K562 (cell line): ENCODE data around the gene HMCN2. TPM values are rescaled to one million over a fixed set of nuclear protein-coding genes. Genes with fewer than 3 reads are reported as not detected.

Experiments used
- ATAC-seq: fragments of 200-7000 bp; cut with Tn5 transposase; 3 replicates; pipeline ENCODE4 v1.9.1; 2020; ENCODE audit warnings: moderate library complexity
- BruUV-seq: library from RNA; stranded (reverse); fragments of 400-500 nt; replicated peaks from 2 replicates; lab custom pipeline; 2021; lab: Mats Ljungman, UMichigan
- CTCF ChIA-PET: fragments of 300-600 bp; formaldehyde crosslinking; extraction: SDS; loops from one replicate; lab custom pipeline; 2021; ENCODE audit warnings: low intra/inter-chr PET ratio; lab: Yijun Ruan, JAX
- POLR2A ChIA-PET: fragments of 300-600, 350-650 bp; sonication (Branson Sonifier 250); formaldehyde crosslinking; extraction: SDS; loops from one replicate; lab custom pipeline; 2021; ENCODE audit warnings: antibody characterized with exemption, inconsistent platforms; lab: Yijun Ruan, JAX
- DNase-seq, 4 experiments: peaks; one replicate each; pipeline versions ENCODE4 v3.0.0 to v3.0.0-alpha.2; 2011 to 2018; ENCODE audit warnings: low spot score in 3 of 4, mixed read lengths in 3 of 4; ENCODE audit errors: extremely low read depth in 1 of 4
- FAIRE-seq: peaks from 2 replicates; lab custom pipeline; 2011; peaks lifted over from hg19 to GRCh38; lab: Jason Lieb, UNC
- H2AFZ ChIP-seq: 2 replicates; pipeline ENCODE4 v1.6.0; 2011; ENCODE audit warnings: low read depth, low read length, control low read depth, inconsistent platforms
- H3K27ac ChIP-seq: fragments of 200-600 bp; 3 replicates; pipeline ENCODE4 v1.8.0; 2011; ENCODE audit warnings: low read depth, mild to moderate bottlenecking, control low read depth, inconsistent platforms, low read length, moderate library complexity, mixed read lengths; ENCODE audit errors: extremely low read depth
- H3K27me3 ChIP-seq, 2 experiments: fragments of 300-600 bp in 1 of 2; 2 replicates in 1 of 2; 3 replicates in 1 of 2; pipeline versions ENCODE4 v1.6.0 to v1.8.0; 2011; ENCODE audit warnings: inconsistent platforms in 2 of 2, low read length in 2 of 2, mild to moderate bottlenecking in 1 of 2, mixed read lengths in 1 of 2, moderate library complexity in 1 of 2; ENCODE audit not compliant: control insufficient read depth in 2 of 2, insufficient read depth in 2 of 2
- H3K36me3 ChIP-seq: fragments of 300-600 bp; 3 replicates; pipeline ENCODE4 v1.8.0; 2011; ENCODE audit warnings: mild to moderate bottlenecking, low read length, inconsistent platforms; ENCODE audit not compliant: control insufficient read depth, insufficient read depth
- H3K4me1 ChIP-seq, 2 experiments: fragments of 200-600 bp in 1 of 2; replicated peaks in 1 of 2; 2 replicates in 1 of 2; 3 replicates in 1 of 2; pipeline versions ENCODE4 v1.5.1 to v1.8.0; 2011; ENCODE audit warnings: inconsistent platforms in 2 of 2, low read length in 2 of 2, mild to moderate bottlenecking in 1 of 2, mixed read lengths in 1 of 2, moderate library complexity in 1 of 2; ENCODE audit not compliant: control insufficient read depth in 2 of 2, insufficient read depth in 2 of 2
- H3K4me2 ChIP-seq: 2 replicates; pipeline ENCODE4 v1.6.1; 2011; ENCODE audit warnings: low read length, control low read depth, inconsistent platforms, mixed read lengths; ENCODE audit not compliant: insufficient read depth
- H3K4me3 ChIP-seq: fragments of 200-600 bp; sonication (generic), shearing (Covaris generic); 2 replicates; pipeline ENCODE4 v1.5.1; 2016; ENCODE audit warnings: control low read depth, inconsistent platforms
- H3K79me2 ChIP-seq: fragments of 200-600 bp; 3 replicates; pipeline ENCODE4 v1.8.0; 2011; ENCODE audit warnings: low read length, inconsistent platforms; ENCODE audit not compliant: control insufficient read depth, insufficient read depth
- H3K9ac ChIP-seq, 2 experiments: 2 replicates each; pipeline versions ENCODE4 v1.6.0 to v1.6.1; 2011; ENCODE audit warnings: low read depth in 2 of 2, low read length in 2 of 2, control low read depth in 1 of 2, inconsistent platforms in 1 of 2, mild to moderate bottlenecking in 1 of 2, mixed read lengths in 1 of 2; ENCODE audit not compliant: insufficient read depth in 1 of 2
- H3K9me1 ChIP-seq: one replicate; pipeline ENCODE4 v1.6.0; 2011; ENCODE audit warnings: inconsistent platforms, mild to moderate bottlenecking, low read length, moderate library complexity; ENCODE audit not compliant: control insufficient read depth, insufficient read depth
- H3K9me3 ChIP-seq: replicated peaks from 2 replicates; pipeline ENCODE4 v1.5.1; 2011; ENCODE audit warnings: low read depth, low read length, inconsistent platforms; ENCODE audit not compliant: control insufficient read depth, insufficient read depth
- H4K20me1 ChIP-seq: replicated peaks from 2 replicates; pipeline ENCODE4 v1.6.1; 2011; ENCODE audit warnings: low read length, inconsistent platforms, mixed read lengths; ENCODE audit not compliant: control insufficient read depth, insufficient read depth
- BCOR ChIP-seq: fragments of 450-650 bp; IDR thresholded peaks from 2 replicates; pipeline ENCODE4 v1.6.1; 2016
- RBM25 ChIP-seq: fragments of 200-400 bp; formaldehyde crosslinking; IDR thresholded peaks from 2 replicates; pipeline ENCODE4 v1.6.1; 2018; ENCODE audit warnings: low read length, low read depth, moderate library complexity; ENCODE audit not compliant: severe bottlenecking
- ZBTB33 ChIP-seq: sonication (generic); formaldehyde crosslinking; IDR thresholded peaks from 2 replicates; pipeline ENCODE4 v1.8.1; 2023; ENCODE audit warnings: mild to moderate bottlenecking, missing genetic modification reagents
- ZBTB8A ChIP-seq: fragments of 450-650 bp; IDR thresholded peaks from 2 replicates; pipeline ENCODE4 v1.6.1; 2018; ENCODE audit warnings: mild to moderate bottlenecking, moderate library complexity; ENCODE audit not compliant: partially characterized antibody
- ZFP36 ChIP-seq: fragments of 150-350 bp; IDR thresholded peaks from 2 replicates; pipeline ENCODE4 v1.6.1; 2018; ENCODE audit warnings: low read length, low read depth; ENCODE audit not compliant: partially characterized antibody
- ZKSCAN1 ChIP-seq: fragments of 150-350 bp; IDR thresholded peaks from 2 replicates; pipeline ENCODE4 v1.6.1; 2016; ENCODE audit warnings: low read depth, low read length
- WGBS: fragments of 100-300 bp; shearing (Covaris generic); methylation state at CpG from one replicate; pipeline ENCODE4 v1.1.6; 2016; ENCODE audit warnings: low coverage, mixed read lengths; ENCODE audit not compliant: insufficient coverage; ENCODE audit errors: missing lambda C conversion rate; 5-methylcytosine and 5-hydroxymethylcytosine counted together
- in situ Hi-C: fragments of 300-500 bp; cut with MboI; formaldehyde crosslinking; loops from 4 replicates; pipeline ENCODE4 v1.15.0; 2018; ENCODE audit warnings: inconsistent platforms, mixed read lengths
- intact Hi-C: fragments of 100-400 bp; cut with micrococcal nuclease; formaldehyde crosslinking; loops from 2 replicates; pipeline ENCODE4 v1.14.2; 2022
- polyA plus RNA-seq, 8 experiments: library from polyadenylated mRNA; depleted of rRNA in 4 of 8; stranded (reverse) in 5 of 8; unstranded in 3 of 8; fragments of >200 nt; fragmentation: Nextera tagmentation in 2 of 8; fragmentation: Illumina TruSeq in 1 of 8; extraction: Ambion mirVana in 2 of 8; extraction: Trizol in 1 of 8; gene quantifications; 2 replicates each; pipeline versions ENCODE4 v1.2.1 to v1.2.3, GENCODE V29; 2011 to 2014; ENCODE audit warnings: inconsistent platforms in 1 of 8, missing spikeins in 1 of 8
- total RNA-seq, 7 experiments: library from RNA; depleted of rRNA in 6 of 7; stranded (reverse); fragments of >200 nt in 6 of 7; fragmentation: Illumina TruSeq in 2 of 7; extraction: Trizol in 2 of 7; gene quantifications; 2 replicates each; pipeline versions ENCODE4 v1.2.1 to v1.2.3, GENCODE V29; 2011 to 2021; ENCODE audit warnings: low replicate concordance in 1 of 7

Gene HMCN2
- total and polyA plus RNA-seq, 9 of the 15 experiments (the other 6 are each of a cell fraction or from before 2014, with no cell fraction given), result 0.01 TPM; not detected in 8

GRCh38 chr9:130405657-130406257 is 140.2 kb downstream of the HMCN2 start:
- Histone ChIP-seq H3K4me2 (no peak overlapping the region), H3K79me2 (no peaks in the 10 kb centered on the region), H3K4me1 (no peaks in the 10 kb centered on the region), H3K27ac (no peak overlapping the region), H4K20me1 (peaks cover 4% of the 10 kb centered on the region; the same call in 1 of the 2 replicates), H3K9me3 (no peaks in the 10 kb centered on the region)
- no peak for FAIRE-seq
- ATAC-seq, result no peak
- DNase-seq, result no peak
- in situ Hi-C loops, result no loop called here
- 10% methylated on average over 22 of the region's 22 CpGs for WGBS
- CTCF ChIA-PET, result no interaction called here
- TF ChIP-seq ZKSCAN1 (peak; percentile 56; the same call in 1 of the 2 replicates), RBM25 (peak; percentile 22), ZFP36 (peak; percentile 59), ZBTB33 (CRISPR knock-in tag) (no peak), BCOR (0 out of 2 replicates have a peak, but pooled peaks have one; percentile 15), ZBTB8A (no peak)
- TF ChIP-seq, all 486 proteins: peak for 4
- no peak overlapping the region for H2AFZ ChIP-seq
- peaks cover 29 to 84% of the 10 kb centered on the region in 2 experiments for H3K27me3 ChIP-seq
- no TSS peak for BruUV-seq
- no peak overlapping the region for H3K4me3 ChIP-seq
- H3K9me1 ChIP-seq, result no peaks in the 10 kb centered on the region
- POLR2A ChIA-PET, result interaction anchor here (0.7 kb wide), 1 partner anchor 270 kb away, joined by 3 read pairs; no protein-coding TSS in a partner anchor
- no peaks in the 10 kb centered on the region for H3K36me3 ChIP-seq
- no peak overlapping the region for H3K9ac ChIP-seq
- intact Hi-C loops, result no loop called here
